ENCODE data around the gene C12orf57. TPM values are rescaled to one million over a fixed set of nuclear protein-coding genes. Genes with fewer than 3 reads are reported as not detected.
A peak's percentile ranks its signal among the peaks of the same experiment; 100 is the strongest.

C12orf57 gene
- total and polyA plus RNA-seq, 9 of the 15 experiments (the other 6 are each of a cell fraction or from before 2014, with no cell fraction given) = 26.7 to 191 (median 107) TPM

- TF ChIP-seq IRF1 (CRISPR knock-in tag; IDR thresholded peaks at IDR 0.05; ENCODE audit: borderline replicate concordance) (no peak), ZNF133 (CRISPR knock-in tag; IDR thresholded peaks at IDR 0.05) (no peak), ZNF239 (CRISPR knock-in tag; IDR thresholded peaks at IDR 0.05) (no peak), USF2 (CRISPR knock-in tag; IDR thresholded peaks at IDR 0.05) (no peak), TCF7L2 (IDR thresholded peaks at IDR 0.05; ENCODE audit: low read depth, low read length) (no peak), CBFA2T3 (IDR thresholded peaks at IDR 0.05) (no peak), MTA3 (IDR thresholded peaks at IDR 0.05; ENCODE audit: borderline replicate concordance) (no peak; the same call in 1 of the 2 replicates), PHF20 (IDR thresholded peaks at IDR 0.05; ENCODE audit: partially characterized antibody) (no peak), SRSF3 (IDR thresholded peaks at IDR 0.05; ENCODE audit: insufficient read depth, low read length) (no peak), ZBTB12 (CRISPR knock-in tag; IDR thresholded peaks at IDR 0.05) (no peak), CBX3 (IDR thresholded peaks at IDR 0.05; ENCODE audit: borderline replicate concordance in 1 of 2, low read length in 2 of 2) (no peak), WHSC1 (IDR thresholded peaks at IDR 0.05; ENCODE audit: low read length) (no peak), ZBTB8A (IDR thresholded peaks at IDR 0.05; ENCODE audit: partially characterized antibody) (no peak), U2AF1 (optimal IDR thresholded peaks at IDR 0.05; ENCODE audit: low read depth, low read length) (no peak), NR2F6 (CRISPR knock-in tag; IDR thresholded peaks at IDR 0.05) (no peak), NFRKB (IDR thresholded peaks at IDR 0.05; ENCODE audit: low read depth) (peak; percentile 23; the same call in 1 of the 2 replicates), ZNF121 (CRISPR knock-in tag; conservative IDR thresholded peaks at IDR 0.05) (no peak), EP400 (IDR thresholded peaks at IDR 0.05) (peak; percentile 81; the same call in 1 of the 2 replicates), DACH1 (IDR thresholded peaks at IDR 0.05; ENCODE audit: partially characterized antibody) (no peak), BRCA1 (IDR thresholded peaks at IDR 0.05) (no peak), BRCA1 (CRISPR knock-in tag; IDR thresholded peaks at IDR 0.05) (no peak), ZNF76 (CRISPR knock-in tag; IDR thresholded peaks at IDR 0.05; ENCODE audit: borderline replicate concordance) (no peak), FOS (IDR thresholded peaks at IDR 0.05; ENCODE audit: extremely low read depth, insufficient read length) (no peak), SMAD4 (CRISPR knock-in tag; conservative IDR thresholded peaks at IDR 0.05) (no peak), BHLHE40 (IDR thresholded peaks at IDR 0.05; ENCODE audit: low read length) (no peak), ZNF184 (CRISPR knock-in tag; IDR thresholded peaks at IDR 0.05) (no peak), POLR2B (IDR thresholded peaks at IDR 0.05; ENCODE audit: low read depth, partially characterized antibody) (peak; percentile 63), KAT8 (IDR thresholded peaks at IDR 0.05; ENCODE audit: low read depth) (no peak), ZKSCAN8 (CRISPR knock-in tag; IDR thresholded peaks at IDR 0.05) (no peak), CBX5 (IDR thresholded peaks at IDR 0.05; ENCODE audit: borderline replicate concordance, low read depth) (no peak), HEY1 (CRISPR knock-in tag; IDR thresholded peaks at IDR 0.05; ENCODE audit: borderline replicate concordance) (no peak)
Measured at GRCh38 chr12:6961695-6962284, 18.0 kb downstream of the C12orf57 start (continued).
